Left lobe of liver (tissue), 2 donors: Measurements from ENCODE around the gene GALNT17. TPM values are rescaled to one million over a fixed set of nuclear protein-coding genes. Genes with fewer than 3 reads are reported as not detected.
"Not testable (repeated sequence)": the region's sequence is repeated elsewhere in the genome, so short reads cannot be mapped to it uniquely, and the experiment has no call there.

Experiments used
- ATAC-seq: fragments of 200-7000 bp; cut with Tn5 transposase; one replicate; pipeline ENCODE4 v1.9.1; 2020; ENCODE audit warnings: mild to moderate bottlenecking, moderate library complexity
- DNase-seq: peaks from one replicate; pipeline ENCODE4 v3.0.0-alpha.2; 2020; ENCODE audit warnings: low spot score
- total RNA-seq: library from RNA; stranded (reverse); gene quantifications from one replicate; pipeline ENCODE4 v1.2.1, GENCODE V29; 2021
- donor health status: DM: no; HTN: no; CAD: no; lungs with moderate emphysema.
- donor health status: DM: no; HTN: yes; CAD: no.

GALNT17 gene
- total RNA-seq, 1 donor from 2014 or later, result 0.18 TPM

- no peak for ATAC-seq
- no peak for DNase-seq
Measured at GRCh38 chr7:71712653-71713180, 580.8 kb downstream of the GALNT17 start.

GRCh38 chr7:71716690-71717089 is 584.7 kb downstream of the GALNT17 start:
- ATAC-seq, result no peak
- no peak for DNase-seq

- DNase-seq, result no peak
- no peak for ATAC-seq
Measured at GRCh38 chr7:71718563-71718962, 586.6 kb downstream of the GALNT17 start.

- no peak for ATAC-seq
- no peak for DNase-seq
Measured at GRCh38 chr7:71721742-71722141, 589.8 kb downstream of the GALNT17 start.

GRCh38 chr7:71723859-71724258 is 591.9 kb downstream of the GALNT17 start:
- DNase-seq, result no peak
- no peak for ATAC-seq

- no peak for DNase-seq
- no peak for ATAC-seq
Measured at GRCh38 chr7:71727347-71727746, 595.4 kb downstream of the GALNT17 start.

GRCh38 chr7:71731740-71732139 is 599.8 kb downstream of the GALNT17 start:
- ATAC-seq (no peak), DNase-seq (no peak)

GRCh38 chr7:71733107-71733870 is 601.3 kb downstream of the GALNT17 start:
- ATAC-seq (peak; percentile 97), DNase-seq (peak; percentile 80)

GRCh38 chr7:71735961-71736556 is 604.1 kb downstream of the GALNT17 start:
- DNase-seq (peak; percentile 71), ATAC-seq (peak; percentile 87)

- ATAC-seq, DNase-seq: not testable (repeated sequence)
Measured at GRCh38 chr7:71737931-71738540, 606.1 kb downstream of the GALNT17 start.

- no peak for DNase-seq
- ATAC-seq, result no peak
Measured at GRCh38 chr7:71739520-71740173, 607.7 kb downstream of the GALNT17 start.

GRCh38 chr7:71740174-71740560 is 608.2 kb downstream of the GALNT17 start:
- no peak for ATAC-seq
- no peak for DNase-seq

- DNase-seq (no peak), ATAC-seq (no peak)
Measured at GRCh38 chr7:71746006-71746405, 614.1 kb downstream of the GALNT17 start.

GRCh38 chr7:71750290-71750689 is 618.3 kb downstream of the GALNT17 start:
- DNase-seq (no peak), ATAC-seq (no peak)

- DNase-seq, result peak; percentile 61
- peak; percentile 99 for ATAC-seq
Measured at GRCh38 chr7:71752171-71752935, 620.4 kb downstream of the GALNT17 start.

GRCh38 chr7:71753236-71753635 is 621.3 kb downstream of the GALNT17 start:
- ATAC-seq (no peak), DNase-seq (no peak)

- ATAC-seq (no peak), DNase-seq (no peak)
Measured at GRCh38 chr7:71753956-71754664, 622.2 kb downstream of the GALNT17 start.

GRCh38 chr7:71754828-71755227 is 622.9 kb downstream of the GALNT17 start:
- peak; percentile 28 for DNase-seq
- ATAC-seq, result no peak

GRCh38 chr7:71761336-71761735 is 629.4 kb downstream of the GALNT17 start:
- DNase-seq (no peak), ATAC-seq (no peak)
